ENCODE measurements around the gene RP9.
A peak's percentile ranks its signal among the peaks of the same experiment; 100 is the strongest.

RP9 gene

GRCh38 chr7:33073243-33073642 is 36.0 kb downstream of the RP9 start:
- Histone ChIP-seq H3K36me3 (ENCODE audit: control insufficient read depth, insufficient read depth, low read length) (no peaks in the 10 kb centered on the region), H3K9ac (ENCODE audit: low read length) (no peak overlapping the region), H3K27me3 (ENCODE audit: control insufficient read depth, insufficient read depth, low read length) (no peaks in the 10 kb centered on the region), H3K4me1 (ENCODE audit: control insufficient read depth, insufficient read depth, low read length) (peaks cover 3% of the 10 kb centered on the region), H3K4me3 (ENCODE audit: low read length) (no peak overlapping the region), H3K27ac (ENCODE audit: low read depth, low read length) (no peak overlapping the region)

DNA sequence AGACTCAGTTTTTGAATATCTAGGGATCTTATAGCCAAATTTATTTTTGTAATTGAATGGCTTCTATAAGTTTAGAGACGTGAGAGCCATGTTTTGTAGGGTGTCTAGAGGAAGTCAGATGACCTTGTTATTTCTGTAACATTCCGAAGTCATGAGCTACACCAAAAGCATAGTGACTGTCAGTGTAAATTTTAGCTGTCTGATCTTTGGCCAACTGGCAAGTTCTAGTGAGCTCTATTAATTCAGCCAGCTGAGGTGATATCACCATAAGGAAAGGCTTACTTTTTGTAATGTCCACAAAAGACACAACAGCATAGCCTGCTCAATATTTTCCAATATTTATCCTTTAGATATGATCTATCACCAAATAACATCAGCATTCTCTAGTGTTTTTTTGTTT is 36.7 kb downstream of the RP9 start:
- Histone ChIP-seq H3K27ac (ENCODE audit: low read depth, low read length) (no peak overlapping the region), H3K27me3 (ENCODE audit: control insufficient read depth, insufficient read depth, low read length) (no peaks in the 10 kb centered on the region), H3K36me3 (ENCODE audit: control insufficient read depth, insufficient read depth, low read length) (no peaks in the 10 kb centered on the region), H3K4me3 (ENCODE audit: low read length) (no peak overlapping the region), H3K4me1 (ENCODE audit: control insufficient read depth, insufficient read depth, low read length) (peaks cover 3% of the 10 kb centered on the region), H3K9ac (ENCODE audit: low read length) (no peak overlapping the region)

- H3K4me1 ChIP-seq (ENCODE audit: control insufficient read depth, insufficient read depth, low read length) = peaks cover 3% of the 10 kb centered on the region
- H3K4me3 ChIP-seq (ENCODE audit: low read length) = no peak overlapping the region
- H3K9ac ChIP-seq (ENCODE audit: low read length) = no peak overlapping the region
- no peaks in the 10 kb centered on the region for H3K27me3 ChIP-seq (ENCODE audit: control insufficient read depth, insufficient read depth, low read length)
- H3K27ac ChIP-seq (ENCODE audit: low read depth, low read length) = no peak overlapping the region
- H3K36me3 ChIP-seq (ENCODE audit: control insufficient read depth, insufficient read depth, low read length) = no peaks in the 10 kb centered on the region
These were observed 38.4 kb downstream of the RP9 start for GRCh38 chr7:33070831-33071230.

DNA sequence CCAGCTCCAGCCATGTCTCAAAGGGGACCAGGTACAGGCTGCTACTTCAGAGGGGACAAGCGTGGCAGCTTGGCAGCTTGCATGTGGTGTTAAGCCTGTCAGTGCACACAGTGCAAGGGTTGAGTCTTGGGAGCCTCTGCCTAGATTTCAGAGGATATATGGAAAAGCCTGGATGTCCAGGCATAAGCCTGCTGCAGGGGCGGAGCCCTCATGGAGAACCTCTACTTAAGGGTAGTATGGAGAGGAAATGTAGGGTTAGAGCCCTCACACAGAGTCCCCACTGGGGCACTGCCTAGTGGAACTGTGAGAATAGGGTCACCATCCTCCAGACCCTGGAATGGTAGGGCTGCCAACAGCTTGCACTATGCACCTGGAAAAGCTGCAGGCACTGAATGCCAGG is 38.9 kb downstream of the RP9 start:
- H3K4me3 ChIP-seq (ENCODE audit: low read length) = no peak overlapping the region
- H3K9ac ChIP-seq (ENCODE audit: low read length) = no peak overlapping the region
- H3K36me3 ChIP-seq (ENCODE audit: control insufficient read depth, insufficient read depth, low read length) = no peaks in the 10 kb centered on the region
- H3K4me1 ChIP-seq (ENCODE audit: control insufficient read depth, insufficient read depth, low read length) = peaks cover 3% of the 10 kb centered on the region
- no peaks in the 10 kb centered on the region for H3K27me3 ChIP-seq (ENCODE audit: control insufficient read depth, insufficient read depth, low read length)
- H3K27ac ChIP-seq (ENCODE audit: low read depth, low read length) = no peak overlapping the region

DNA sequence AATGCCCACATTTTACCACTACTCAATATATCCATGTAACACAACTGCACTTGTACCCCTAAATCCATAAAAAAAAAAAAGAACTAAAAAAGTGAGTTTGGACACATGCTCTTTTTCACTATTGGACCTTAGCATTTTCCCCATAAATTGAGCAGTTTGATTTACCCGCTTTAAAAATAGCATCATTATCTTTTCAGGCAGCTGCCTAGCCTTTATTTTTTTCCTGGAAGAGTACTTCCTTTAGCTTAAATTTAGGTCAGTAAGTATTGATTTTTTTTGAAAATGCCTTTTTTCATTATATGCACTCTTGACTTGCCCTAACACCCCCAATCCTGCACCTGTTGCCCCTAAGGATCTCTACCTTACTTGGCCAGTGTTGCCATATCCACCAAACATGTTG is 41.3 kb downstream of the RP9 start:
- Histone ChIP-seq H3K27me3 (ENCODE audit: control insufficient read depth, insufficient read depth, low read length) (no peaks in the 10 kb centered on the region), H3K4me1 (ENCODE audit: control insufficient read depth, insufficient read depth, low read length) (peaks cover 9% of the 10 kb centered on the region), H3K4me3 (ENCODE audit: low read length) (no peak overlapping the region), H3K9ac (ENCODE audit: low read length) (no peak overlapping the region), H3K27ac (ENCODE audit: low read depth, low read length) (no peak overlapping the region), H3K36me3 (ENCODE audit: control insufficient read depth, insufficient read depth, low read length) (no peaks in the 10 kb centered on the region)

- H3K27me3 ChIP-seq (ENCODE audit: control insufficient read depth, insufficient read depth, low read length) = no peaks in the 10 kb centered on the region
- no peak overlapping the region for H3K9ac ChIP-seq (ENCODE audit: low read length)
- H3K36me3 ChIP-seq (ENCODE audit: control insufficient read depth, insufficient read depth, low read length) = no peaks in the 10 kb centered on the region
- no peak overlapping the region for H3K4me3 ChIP-seq (ENCODE audit: low read length)
- H3K4me1 ChIP-seq (ENCODE audit: control insufficient read depth, insufficient read depth, low read length) = peaks cover 6% of the 10 kb centered on the region
- no peak overlapping the region for H3K27ac ChIP-seq (ENCODE audit: low read depth, low read length)
These were observed 42.4 kb downstream of the RP9 start for GRCh38 chr7:33066771-33067170.

- no peaks in the 10 kb centered on the region for H3K36me3 ChIP-seq (ENCODE audit: control insufficient read depth, insufficient read depth, low read length)
- no peak overlapping the region for H3K27ac ChIP-seq (ENCODE audit: low read depth, low read length)
- H3K27me3 ChIP-seq (ENCODE audit: control insufficient read depth, insufficient read depth, low read length) = no peaks in the 10 kb centered on the region
- no peak overlapping the region for H3K4me3 ChIP-seq (ENCODE audit: low read length)
- H3K9ac ChIP-seq (ENCODE audit: low read length) = no peak overlapping the region
- H3K4me1 ChIP-seq (ENCODE audit: control insufficient read depth, insufficient read depth, low read length) = peaks cover 10% of the 10 kb centered on the region
These were observed 43.2 kb downstream of the RP9 start for GRCh38 chr7:33065981-33066380.

GRCh38 chr7:33062782-33063443 is 46.3 kb downstream of the RP9 start:
- no peaks in the 10 kb centered on the region for H3K27me3 ChIP-seq (ENCODE audit: control insufficient read depth, insufficient read depth, low read length)
- no peaks in the 10 kb centered on the region for H3K36me3 ChIP-seq (ENCODE audit: control insufficient read depth, insufficient read depth, low read length)
- H3K9ac ChIP-seq (ENCODE audit: low read length) = peak overlapping the region; percentile 90
- peak overlapping the region; percentile 96 for H3K4me3 ChIP-seq (ENCODE audit: low read length)
- peak overlapping the region; percentile 98 for H3K27ac ChIP-seq (ENCODE audit: low read depth, low read length)
- peaks cover 13% of the 10 kb centered on the region for H3K4me1 ChIP-seq (ENCODE audit: control insufficient read depth, insufficient read depth, low read length)

- Histone ChIP-seq H3K36me3 (ENCODE audit: control insufficient read depth, insufficient read depth, low read length) (no peaks in the 10 kb centered on the region), H3K4me3 (ENCODE audit: low read length) (peak within 1 kb of the TSS; percentile 96), H3K4me1 (ENCODE audit: control insufficient read depth, insufficient read depth, low read length) (peaks cover 13% of the 10 kb centered on the region), H3K9ac (ENCODE audit: low read length) (peak within 1 kb of the TSS; percentile 90), H3K27ac (ENCODE audit: low read depth, low read length) (peak within 1 kb of the TSS; percentile 98), H3K27me3 (ENCODE audit: control insufficient read depth, insufficient read depth, low read length) (no peaks in the 10 kb centered on the region)
These were observed 47.0 kb downstream of the RP9 start, which contains the start of gene NT5C3A for GRCh38 chr7:33062023-33062781. NT5C3A (minus strand) TSS chr7:33062776; CDS start chr7:33062705, 71 bp downstream.

DNA sequence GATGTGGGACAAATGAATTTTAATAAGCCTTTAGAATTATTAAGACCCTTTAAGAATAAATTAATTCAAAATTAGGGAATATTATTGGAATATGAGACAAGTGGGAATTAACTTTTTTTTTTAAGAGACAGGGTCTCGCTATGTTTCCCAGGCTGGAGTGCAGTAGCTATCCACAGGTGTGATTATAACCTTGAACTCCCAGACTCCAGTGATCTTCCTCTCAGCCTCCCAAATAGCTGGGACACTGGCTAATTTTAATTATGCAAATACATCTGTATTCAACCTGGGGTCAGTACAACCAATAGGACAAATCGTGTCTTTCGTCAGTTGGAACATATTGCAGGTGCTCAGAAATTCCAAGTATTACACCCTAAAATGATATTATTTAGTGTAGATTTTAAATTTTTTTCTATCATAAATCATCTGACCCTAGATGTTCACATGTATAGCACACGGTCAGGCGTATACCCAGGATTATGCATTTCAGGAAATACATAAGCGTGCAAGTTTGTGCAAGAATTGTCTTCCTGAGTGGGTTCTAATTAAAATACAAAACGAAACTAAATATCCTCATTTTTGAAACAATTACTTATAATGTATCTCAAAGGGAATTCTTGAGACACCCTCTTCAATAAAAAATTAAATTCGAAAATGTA is 47.8 kb downstream of the RP9 start:
- peaks cover 13% of the 10 kb centered on the region for H3K4me1 ChIP-seq (ENCODE audit: control insufficient read depth, insufficient read depth, low read length)
- H3K36me3 ChIP-seq (ENCODE audit: control insufficient read depth, insufficient read depth, low read length) = no peaks in the 10 kb centered on the region
- no peaks in the 10 kb centered on the region for H3K27me3 ChIP-seq (ENCODE audit: control insufficient read depth, insufficient read depth, low read length)
- peak overlapping the region; percentile 96 for H3K4me3 ChIP-seq (ENCODE audit: low read length)
- no peak overlapping the region for H3K9ac ChIP-seq (ENCODE audit: low read length)
- no peak overlapping the region for H3K27ac ChIP-seq (ENCODE audit: low read depth, low read length)

DNA sequence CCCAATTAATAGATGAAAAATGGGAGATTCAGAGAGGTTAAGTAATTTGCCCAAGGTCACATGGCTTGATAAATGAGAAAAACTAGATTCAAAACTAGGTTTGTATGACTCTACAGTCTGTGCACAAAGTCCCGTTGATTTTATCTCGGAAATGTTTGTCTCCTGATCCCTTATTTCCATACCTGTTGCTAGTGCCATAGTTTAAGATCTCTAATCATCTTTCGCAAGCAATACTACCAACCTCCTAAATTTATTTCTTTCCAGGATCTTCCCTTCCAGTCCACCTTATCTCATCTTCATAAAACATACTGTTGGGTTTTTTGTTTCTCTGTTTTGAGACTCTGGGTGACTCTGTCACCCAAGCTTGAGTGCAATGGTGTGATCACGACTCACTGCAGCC is 49.6 kb downstream of the RP9 start:
- no peaks in the 10 kb centered on the region for H3K36me3 ChIP-seq (ENCODE audit: control insufficient read depth, insufficient read depth, low read length)
- H3K4me1 ChIP-seq (ENCODE audit: control insufficient read depth, insufficient read depth, low read length) = peaks cover 13% of the 10 kb centered on the region
- no peak overlapping the region for H3K9ac ChIP-seq (ENCODE audit: low read length)
- no peak overlapping the region for H3K27ac ChIP-seq (ENCODE audit: low read depth, low read length)
- H3K4me3 ChIP-seq (ENCODE audit: low read length) = no peak overlapping the region
- H3K27me3 ChIP-seq (ENCODE audit: control insufficient read depth, insufficient read depth, low read length) = no peaks in the 10 kb centered on the region

- no peak overlapping the region for H3K9ac ChIP-seq (ENCODE audit: low read length)
- no peak overlapping the region for H3K27ac ChIP-seq (ENCODE audit: low read depth, low read length)
- peaks cover 5% of the 10 kb centered on the region for H3K4me1 ChIP-seq (ENCODE audit: control insufficient read depth, insufficient read depth, low read length)
These were observed 54.0 kb downstream of the RP9 start for GRCh38 chr7:33055158-33055557.

More at GRCh38 chr7:33055158-33055557, 54.0 kb downstream of the RP9 start:
- H3K27me3 ChIP-seq (ENCODE audit: control insufficient read depth, insufficient read depth, low read length) = no peaks in the 10 kb centered on the region
- H3K36me3 ChIP-seq (ENCODE audit: control insufficient read depth, insufficient read depth, low read length) = no peaks in the 10 kb centered on the region
- no peak overlapping the region for H3K4me3 ChIP-seq (ENCODE audit: low read length)
